Trophoblast cell (in vitro differentiated cells and primary cell): Measurements from ENCODE around the gene CUBN.

ENCODE experiments used
- DNase-seq, 2 donors: peaks; one replicate each; pipeline ENCODE4 v3.0.0-alpha.2; 2016
- H2AFZ ChIP-seq: 2 replicates; pipeline ENCODE4 v1.6.1; 2013; ENCODE audit warnings: low read length, moderate library complexity, mild to moderate bottlenecking; ENCODE audit not compliant: insufficient read depth, poor library complexity
- H2AK5ac ChIP-seq: 2 replicates; pipeline ENCODE4 v1.6.1; 2013; ENCODE audit warnings: mild to moderate bottlenecking, low read length
- H2BK120ac ChIP-seq: 2 replicates; pipeline ENCODE4 v1.6.1; 2013; ENCODE audit warnings: low read length, mild to moderate bottlenecking, moderate library complexity; ENCODE audit not compliant: insufficient read depth, poor library complexity
- H2BK12ac ChIP-seq: 2 replicates; pipeline ENCODE4 v1.6.1; 2013; ENCODE audit warnings: mild to moderate bottlenecking, low read length, moderate library complexity
- H2BK5ac ChIP-seq: 2 replicates; pipeline ENCODE4 v1.6.1; 2013; ENCODE audit warnings: low read length, low read depth, moderate library complexity, mild to moderate bottlenecking; ENCODE audit not compliant: poor library complexity
- H3K14ac ChIP-seq: 2 replicates; pipeline ENCODE4 v1.6.1; 2013; ENCODE audit warnings: mild to moderate bottlenecking, low read length
- H3K18ac ChIP-seq: 2 replicates; pipeline ENCODE4 v1.6.1; 2013; ENCODE audit warnings: mild to moderate bottlenecking, low read length
- H3K23ac ChIP-seq: 2 replicates; pipeline ENCODE4 v1.6.1; 2013; ENCODE audit warnings: low read length
- H3K27ac ChIP-seq: 2 replicates; pipeline ENCODE4 v1.5.1; 2013; ENCODE audit warnings: low read depth, mild to moderate bottlenecking, inconsistent platforms, low read length, moderate library complexity
- H3K27me3 ChIP-seq: 2 replicates; pipeline ENCODE4 v1.6.1; 2013; ENCODE audit warnings: inconsistent platforms, mild to moderate bottlenecking, low read length, moderate library complexity; ENCODE audit not compliant: insufficient read depth
- H3K36me3 ChIP-seq, 2 experiments: 1 replicate in 1 of 2; 2 replicates in 1 of 2; pipeline ENCODE4 v1.6.1; 2013; ENCODE audit warnings: low read length in 2 of 2, mild to moderate bottlenecking in 2 of 2, moderate library complexity in 1 of 2; ENCODE audit not compliant: insufficient read depth in 2 of 2, control insufficient read depth in 1 of 2
- H3K4ac ChIP-seq: 2 replicates; pipeline ENCODE4 v1.6.1; 2013; ENCODE audit warnings: low read depth, mild to moderate bottlenecking, low read length, moderate library complexity
- H3K4me1 ChIP-seq, 2 experiments: 1 replicate in 1 of 2; 2 replicates in 1 of 2; pipeline ENCODE4 v1.6.1; 2013; ENCODE audit warnings: low read length in 2 of 2, mild to moderate bottlenecking in 2 of 2, moderate library complexity in 1 of 2; ENCODE audit not compliant: insufficient read depth in 2 of 2, control insufficient read depth in 1 of 2
- H3K4me2 ChIP-seq: 2 replicates; pipeline ENCODE4 v1.6.1; 2013; ENCODE audit warnings: inconsistent platforms, mild to moderate bottlenecking, low read length, moderate library complexity
- H3K4me3 ChIP-seq: 2 replicates; pipeline ENCODE4 v1.5.1; 2013; ENCODE audit warnings: mild to moderate bottlenecking, low read depth, low read length, inconsistent platforms
- H3K79me1 ChIP-seq: one replicate; pipeline ENCODE4 v1.6.1; 2013; ENCODE audit warnings: low read length
- H3K79me2 ChIP-seq: 2 replicates; pipeline ENCODE4 v1.6.1; 2013; ENCODE audit warnings: low read length, mild to moderate bottlenecking; ENCODE audit not compliant: control insufficient read depth, insufficient read depth, poor library complexity
- H3K9ac ChIP-seq: 2 replicates; pipeline ENCODE4 v1.6.1; 2013; ENCODE audit warnings: mild to moderate bottlenecking, low read length
- H3K9me3 ChIP-seq: 2 replicates; pipeline ENCODE4 v1.6.1; 2013; ENCODE audit warnings: low read depth, mild to moderate bottlenecking, control low read depth, inconsistent platforms, low read length; ENCODE audit not compliant: insufficient read depth
- H4K12ac ChIP-seq: 2 replicates; pipeline ENCODE4 v1.6.1; 2013; ENCODE audit warnings: low read depth, mild to moderate bottlenecking, low read length, moderate library complexity
- H4K8ac ChIP-seq: 2 replicates; pipeline ENCODE4 v1.6.1; 2013; ENCODE audit warnings: low read depth, mild to moderate bottlenecking, low read length, moderate library complexity
- H4K91ac ChIP-seq: one replicate; pipeline ENCODE4 v1.6.1; 2013; ENCODE audit warnings: low read depth, mild to moderate bottlenecking, low read length, moderate library complexity
- WGBS: extraction: QIAGEN DNeasy Blood & Tissue Kit; methylation state at CpG from one replicate; pipeline ENCODE4 v1.1.7; 2013; ENCODE audit warnings: missing lambda C conversion rate; ENCODE audit not compliant: insufficient read length, insufficient coverage; ENCODE audit errors: extremely low coverage; 5-methylcytosine and 5-hydroxymethylcytosine counted together

CUBN gene

GRCh38 chr10:17101910-17102266 is 27.7 kb downstream of the CUBN start:
- Histone ChIP-seq H2AK5ac (no peak overlapping the region), H3K4me3 (no peak overlapping the region), H2AFZ (no peak overlapping the region), H3K9me3 (no peaks in the 10 kb centered on the region), H4K12ac (no peak overlapping the region), H2BK5ac (no peak overlapping the region), H3K79me1 (no peaks in the 10 kb centered on the region), H3K27me3 (no peaks in the 10 kb centered on the region), H3K4me2 (no peak overlapping the region), H4K8ac (no peak overlapping the region), H2BK120ac (no peak overlapping the region), H3K23ac (no peak overlapping the region), H3K9ac (no peak overlapping the region), H3K36me3 (no peaks in the 10 kb centered on the region), H3K4me1 (peaks cover 0 to 2% of the 10 kb centered on the region in 2 experiments), H3K79me2 (no peaks in the 10 kb centered on the region), H3K18ac (no peak overlapping the region), H2BK12ac (no peak overlapping the region), H3K14ac (no peak overlapping the region), H4K91ac (no peak overlapping the region), H3K27ac (no peak overlapping the region), H3K4ac (no peak overlapping the region)
- DNase-seq = no peak

GRCh38 chr10:17101257-17101909 is 28.2 kb downstream of the CUBN start:
- Histone ChIP-seq H3K27me3 (no peaks in the 10 kb centered on the region), H3K4me1 (peaks cover 0 to 2% of the 10 kb centered on the region in 2 experiments), H3K27ac (no peak overlapping the region), H2AK5ac (no peak overlapping the region), H3K79me2 (no peaks in the 10 kb centered on the region), H3K79me1 (no peaks in the 10 kb centered on the region), H3K23ac (no peak overlapping the region), H2AFZ (no peak overlapping the region), H4K12ac (no peak overlapping the region), H2BK120ac (no peak overlapping the region), H4K8ac (no peak overlapping the region), H2BK12ac (no peak overlapping the region), H3K14ac (no peak overlapping the region), H3K9me3 (no peaks in the 10 kb centered on the region), H3K4ac (no peak overlapping the region), H4K91ac (no peak overlapping the region), H3K4me3 (no peak overlapping the region), H2BK5ac (no peak overlapping the region), H3K9ac (no peak overlapping the region), H3K4me2 (no peak overlapping the region), H3K36me3 (no peaks in the 10 kb centered on the region), H3K18ac (no peak overlapping the region)
- no CpG with 5 or more reads among the region's 7 CpGs for WGBS
- DNase-seq = peak in 1 of 2 donors; percentile 8

GRCh38 chr10:17100586-17100985 is 29.0 kb downstream of the CUBN start:
- Histone ChIP-seq H3K27me3 (no peaks in the 10 kb centered on the region), H4K12ac (no peak overlapping the region)

GRCh38 chr10:17098012-17098411 is 31.6 kb downstream of the CUBN start:
- no peak overlapping the region for H4K12ac ChIP-seq
- H2AK5ac ChIP-seq = no peak overlapping the region
- H2BK12ac ChIP-seq = no peak overlapping the region
- no peak overlapping the region for H3K14ac ChIP-seq
- H3K9ac ChIP-seq = no peak overlapping the region
- no peak overlapping the region for H4K91ac ChIP-seq
- peaks cover 0 to 2% of the 10 kb centered on the region in 2 experiments for H3K4me1 ChIP-seq
- no peak overlapping the region for H2BK120ac ChIP-seq
- H3K4me3 ChIP-seq = no peak overlapping the region
- no peak overlapping the region for H2AFZ ChIP-seq
- no CpG with 5 or more reads among the region's 3 CpGs for WGBS
- no peak overlapping the region for H3K23ac ChIP-seq
- no peaks in the 10 kb centered on the region for H3K27me3 ChIP-seq
- H4K8ac ChIP-seq = no peak overlapping the region
- no peak overlapping the region for H3K4me2 ChIP-seq
- H2BK5ac ChIP-seq = no peak overlapping the region
- H3K36me3 ChIP-seq = no peaks in the 10 kb centered on the region
- H3K27ac ChIP-seq = no peak overlapping the region
- no peak for DNase-seq
- H3K18ac ChIP-seq = no peak overlapping the region
- no peaks in the 10 kb centered on the region for H3K79me1 ChIP-seq
- no peaks in the 10 kb centered on the region for H3K9me3 ChIP-seq
- no peak overlapping the region for H3K4ac ChIP-seq
- no peaks in the 10 kb centered on the region for H3K79me2 ChIP-seq

More at GRCh38 chr10:17100586-17100985, 29.0 kb downstream of the CUBN start:
- no peak overlapping the region for H2BK5ac ChIP-seq
- no peaks in the 10 kb centered on the region for H3K9me3 ChIP-seq
- WGBS = no CpG with 5 or more reads among the region's 9 CpGs
- no peak for DNase-seq
- H2AFZ ChIP-seq = no peak overlapping the region
- no peaks in the 10 kb centered on the region for H3K79me1 ChIP-seq
- no peak overlapping the region for H2BK12ac ChIP-seq
- no peak overlapping the region for H3K18ac ChIP-seq
- no peak overlapping the region for H2BK120ac ChIP-seq
- no peak overlapping the region for H3K4ac ChIP-seq
- no peak overlapping the region for H2AK5ac ChIP-seq
- H3K4me2 ChIP-seq = no peak overlapping the region
- no peak overlapping the region for H3K14ac ChIP-seq
- H4K91ac ChIP-seq = no peak overlapping the region
- no peaks in the 10 kb centered on the region for H3K36me3 ChIP-seq
- H3K4me1 ChIP-seq = peaks cover 0 to 2% of the 10 kb centered on the region in 2 experiments
- H3K27ac ChIP-seq = no peak overlapping the region
- no peaks in the 10 kb centered on the region for H3K79me2 ChIP-seq
- no peak overlapping the region for H4K8ac ChIP-seq
- no peak overlapping the region for H3K4me3 ChIP-seq
- no peak overlapping the region for H3K23ac ChIP-seq
- H3K9ac ChIP-seq = no peak overlapping the region
